WTC11 (cell line): ENCODE measurements around the gene CAD. TPM values are rescaled to one million over a fixed set of nuclear protein-coding genes. Genes with fewer than 3 reads are reported as not detected.

ENCODE experiments used
- ARID4B ChIP-seq: sonication (generic); formaldehyde crosslinking; IDR thresholded peaks from 2 replicates; pipeline ENCODE4 v1.8.0; 2023; ENCODE audit warnings: missing genetic modification reagents, mild to moderate bottlenecking, borderline replicate concordance
- ATF2 ChIP-seq: sonication (generic); formaldehyde crosslinking; IDR thresholded peaks from 2 replicates; pipeline ENCODE4 v1.8.1; 2022; ENCODE audit warnings: low read depth, missing genetic modification reagents, borderline replicate concordance
- CREB1 ChIP-seq: sonication (generic); formaldehyde crosslinking; IDR thresholded peaks from 2 replicates; pipeline ENCODE4 v1.8.0; 2023; ENCODE audit warnings: mild to moderate bottlenecking, missing genetic modification reagents
- CREM ChIP-seq: sonication (generic); formaldehyde crosslinking; IDR thresholded peaks from 2 replicates; pipeline ENCODE4 v1.8.1; 2022; ENCODE audit warnings: mild to moderate bottlenecking, missing genetic modification reagents, moderate library complexity
- E2F5 ChIP-seq: sonication (generic); formaldehyde crosslinking; IDR thresholded peaks from 2 replicates; pipeline ENCODE4 v1.8.1; 2022; ENCODE audit warnings: mild to moderate bottlenecking, moderate library complexity, missing genetic modification reagents
- ELF4 ChIP-seq: sonication (generic); formaldehyde crosslinking; IDR thresholded peaks from 2 replicates; pipeline ENCODE4 v1.8.1; 2022; ENCODE audit warnings: low read depth, mild to moderate bottlenecking, moderate library complexity, missing genetic modification reagents
- EMX1 ChIP-seq: fragments of 250-450 bp; sonication (Bioruptor Pico); IDR thresholded peaks from 2 replicates; pipeline ENCODE4 v1.8.0; 2021; ENCODE audit warnings: mild to moderate bottlenecking
- FOXP1 ChIP-seq: sonication (generic); formaldehyde crosslinking; IDR thresholded peaks from 2 replicates; pipeline ENCODE4 v1.8.0; 2022; ENCODE audit warnings: missing genetic modification reagents, mild to moderate bottlenecking, moderate library complexity, borderline replicate concordance
- IRF1 ChIP-seq: sonication (generic); formaldehyde crosslinking; IDR thresholded peaks from 2 replicates; pipeline ENCODE4 v1.8.0; 2023; ENCODE audit warnings: missing genetic modification reagents
- IRF2 ChIP-seq: sonication (generic); formaldehyde crosslinking; IDR thresholded peaks from 2 replicates; pipeline ENCODE4 v1.8.0; 2022; ENCODE audit warnings: low read depth, missing genetic modification reagents, borderline replicate concordance
- MAX ChIP-seq: sonication (generic); formaldehyde crosslinking; IDR thresholded peaks from 2 replicates; pipeline ENCODE4 v1.8.0; 2022; ENCODE audit warnings: mild to moderate bottlenecking, missing genetic modification reagents
- MXD4 ChIP-seq: fragments of 250-450 bp; sonication (Bioruptor Pico); IDR thresholded peaks from 2 replicates; pipeline ENCODE4 v1.8.0; 2021; ENCODE audit warnings: mild to moderate bottlenecking, moderate library complexity, borderline replicate concordance
- MYBL2 ChIP-seq: sonication (generic); formaldehyde crosslinking; IDR thresholded peaks from 2 replicates; pipeline ENCODE4 v1.8.1; 2023; ENCODE audit warnings: mild to moderate bottlenecking, moderate library complexity, missing genetic modification reagents
- NFATC4 ChIP-seq: fragments of 250-450 bp; sonication (Bioruptor Pico); IDR thresholded peaks from 2 replicates; pipeline ENCODE4 v1.9.0; 2021; ENCODE audit warnings: mild to moderate bottlenecking
- OVOL2 ChIP-seq: fragments of 250-450 bp; sonication (Bioruptor Pico); IDR thresholded peaks from 2 replicates; pipeline ENCODE4 v1.9.0; 2021; ENCODE audit warnings: mild to moderate bottlenecking, borderline replicate concordance
- SMAD3 ChIP-seq: sonication (generic); formaldehyde crosslinking; IDR thresholded peaks from 2 replicates; pipeline ENCODE4 v1.8.0; 2022; ENCODE audit warnings: missing genetic modification reagents, mild to moderate bottlenecking, borderline replicate concordance
- ZNF121 ChIP-seq: sonication (generic); formaldehyde crosslinking; IDR thresholded peaks from 2 replicates; pipeline ENCODE4 v1.8.0; 2023; ENCODE audit warnings: missing genetic modification reagents
- ZNF138 ChIP-seq: sonication (generic); formaldehyde crosslinking; conservative IDR thresholded peaks from 2 replicates; pipeline ENCODE4 v1.8.1; 2022; ENCODE audit warnings: mild to moderate bottlenecking, moderate library complexity, missing genetic modification reagents
- ZNF219 ChIP-seq: sonication (generic); formaldehyde crosslinking; IDR thresholded peaks from 2 replicates; pipeline ENCODE4 v1.8.0; 2023; ENCODE audit warnings: missing genetic modification reagents, mild to moderate bottlenecking, borderline replicate concordance
- ZNF232 ChIP-seq: sonication (generic); formaldehyde crosslinking; IDR thresholded peaks from 2 replicates; pipeline ENCODE4 v1.8.0; 2022; ENCODE audit warnings: mild to moderate bottlenecking, missing genetic modification reagents
- ZNF317 ChIP-seq: sonication (generic); formaldehyde crosslinking; IDR thresholded peaks from 2 replicates; pipeline ENCODE4 v1.8.1; 2023; ENCODE audit warnings: low read depth, mild to moderate bottlenecking, moderate library complexity, missing genetic modification reagents, borderline replicate concordance
- ZNF532 ChIP-seq: fragments of 250-450 bp; sonication (Bioruptor Pico); IDR thresholded peaks from 2 replicates; pipeline ENCODE4 v1.9.0; 2021; ENCODE audit warnings: mild to moderate bottlenecking, borderline replicate concordance
- total RNA-seq: library from RNA; stranded (reverse); gene quantifications from 3 replicates; pipeline ENCODE4 v1.2.3, GENCODE V29; 2021
- TF ChIP-seq, protein P1 (sequence below): sonication (generic); formaldehyde crosslinking; IDR thresholded peaks from 2 replicates; pipeline ENCODE4 v1.8.1; 2023; ENCODE audit warnings: mild to moderate bottlenecking, missing genetic modification reagents, moderate library complexity
- TF ChIP-seq, protein P2 (sequence below): fragments of 250-450 bp; sonication (Bioruptor Pico); IDR thresholded peaks from 2 replicates; pipeline ENCODE4 v2.1.2; 2022; ENCODE audit warnings: mild to moderate bottlenecking, moderate library complexity

Gene CAD
- total RNA-seq, 1 experiment from 2014 or later: 178 TPM

GRCh38 chr2:27249891-27250651 lies 32.9 kb downstream of the CAD start (continued):
- TF ChIP-seq MYBL2 (CRISPR knock-in tag) (no peak), OVOL2 (CRISPR knock-in tag) (no peak), ZNF138 (no peak), IRF1 (CRISPR knock-in tag) (no peak), ZNF219 (CRISPR knock-in tag) (no peak), ATF2 (CRISPR knock-in tag) (no peak), ZNF317 (CRISPR knock-in tag) (no peak), ZNF232 (CRISPR knock-in tag) (no peak), IRF2 (CRISPR knock-in tag) (no peak), FOXP1 (CRISPR knock-in tag) (peak; percentile 64; the same call in 1 of the 2 replicates), ZNF532 (no peak), ARID4B (CRISPR knock-in tag) (no peak), ZNF121 (CRISPR knock-in tag) (peak; percentile 94; the same call in 1 of the 2 replicates), CREB1 (CRISPR knock-in tag) (no peak), MAX (CRISPR knock-in tag) (peak; percentile 74; the same call in 1 of the 2 replicates), ELF4 (CRISPR knock-in tag) (no peak), E2F5 (CRISPR knock-in tag) (no peak), MXD4 (CRISPR knock-in tag) (no peak), SMAD3 (CRISPR knock-in tag) (0 out of 2 replicates have a peak, but pooled peaks have one; percentile 18), NFATC4 (CRISPR knock-in tag) (no peak), CREM (no peak), EMX1 (0 out of 2 replicates have a peak, but pooled peaks have one; percentile 62)
- TF ChIP-seq, protein P1, sequence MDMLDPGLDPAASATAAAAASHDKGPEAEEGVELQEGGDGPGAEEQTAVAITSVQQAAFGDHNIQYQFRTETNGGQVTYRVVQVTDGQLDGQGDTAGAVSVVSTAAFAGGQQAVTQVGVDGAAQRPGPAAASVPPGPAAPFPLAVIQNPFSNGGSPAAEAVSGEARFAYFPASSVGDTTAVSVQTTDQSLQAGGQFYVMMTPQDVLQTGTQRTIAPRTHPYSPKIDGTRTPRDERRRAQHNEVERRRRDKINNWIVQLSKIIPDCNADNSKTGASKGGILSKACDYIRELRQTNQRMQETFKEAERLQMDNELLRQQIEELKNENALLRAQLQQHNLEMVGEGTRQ (CRISPR knock-in tag): no peak
- TF ChIP-seq, protein P2, sequence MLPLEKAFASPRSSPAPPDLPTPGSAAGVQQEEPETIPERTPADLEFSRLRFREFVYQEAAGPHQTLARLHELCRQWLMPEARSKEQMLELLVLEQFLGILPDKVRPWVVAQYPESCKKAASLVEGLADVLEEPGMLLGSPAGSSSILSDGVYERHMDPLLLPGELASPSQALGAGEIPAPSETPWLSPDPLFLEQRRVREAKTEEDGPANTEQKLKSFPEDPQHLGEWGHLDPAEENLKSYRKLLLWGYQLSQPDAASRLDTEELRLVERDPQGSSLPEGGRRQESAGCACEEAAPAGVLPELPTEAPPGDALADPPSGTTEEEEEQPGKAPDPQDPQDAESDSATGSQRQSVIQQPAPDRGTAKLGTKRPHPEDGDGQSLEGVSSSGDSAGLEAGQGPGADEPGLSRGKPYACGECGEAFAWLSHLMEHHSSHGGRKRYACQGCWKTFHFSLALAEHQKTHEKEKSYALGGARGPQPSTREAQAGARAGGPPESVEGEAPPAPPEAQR: no peak
